Endothelial cell of coronary artery (primary cell): Measurements from ENCODE around the gene MIB2. TPM values are rescaled to one million over a fixed set of nuclear protein-coding genes. Genes with fewer than 3 reads are reported as not detected.

Experiments used
- total RNA-seq: library from RNA; depleted of rRNA; stranded (reverse); fragments of >200 nt; gene quantifications from 2 replicates; pipeline ENCODE4 v1.2.3, GENCODE V29; 2014

MIB2 gene
- 36.3 and 77.5 TPM in 2 replicates for total RNA-seq

DNA sequence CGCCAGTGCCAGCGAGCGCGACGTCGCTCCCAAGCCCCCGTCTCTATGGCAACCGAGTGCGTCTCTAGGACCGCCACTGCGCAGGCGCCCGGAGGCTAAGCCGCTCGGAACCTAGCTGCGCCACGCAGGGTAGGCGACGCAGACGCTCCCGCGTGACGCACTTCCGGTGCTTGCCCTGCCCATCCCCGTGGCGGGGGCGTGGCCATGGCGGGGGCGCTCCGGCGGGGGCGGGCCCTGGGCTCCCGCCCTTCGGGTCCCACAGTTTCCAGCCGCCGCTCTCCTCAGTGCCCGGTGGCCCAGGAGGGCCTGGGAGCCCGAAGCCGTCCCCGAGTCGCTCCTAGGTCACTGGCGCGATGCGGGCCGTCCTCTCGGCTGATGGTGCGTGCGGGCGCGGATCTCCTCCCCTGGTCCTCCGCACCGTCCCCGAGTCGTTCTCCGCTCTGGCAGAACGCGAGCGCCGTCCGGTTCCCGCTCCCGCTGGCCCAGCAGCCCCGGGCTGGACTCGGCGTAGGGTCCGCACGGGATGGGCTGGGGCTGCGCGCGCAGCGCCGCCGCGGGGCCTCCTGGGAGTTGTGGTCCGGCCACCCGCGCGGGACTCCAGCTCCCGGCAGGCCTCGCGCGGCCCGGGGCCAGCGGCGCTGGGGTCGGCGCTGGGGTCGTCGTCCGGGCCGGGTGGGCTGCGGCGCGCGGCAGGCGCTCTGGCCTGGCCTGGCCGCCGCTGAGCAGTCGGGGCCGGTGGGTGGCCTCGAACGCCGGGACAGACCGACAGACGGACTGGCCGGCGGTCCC is at the start of gene MIB2:
Gene MIB2, plus strand, starts transcription at position 245 of the 789 bp plus-strand sequence. CDS start 7,953 bp downstream, outside the sequence.

DNA sequence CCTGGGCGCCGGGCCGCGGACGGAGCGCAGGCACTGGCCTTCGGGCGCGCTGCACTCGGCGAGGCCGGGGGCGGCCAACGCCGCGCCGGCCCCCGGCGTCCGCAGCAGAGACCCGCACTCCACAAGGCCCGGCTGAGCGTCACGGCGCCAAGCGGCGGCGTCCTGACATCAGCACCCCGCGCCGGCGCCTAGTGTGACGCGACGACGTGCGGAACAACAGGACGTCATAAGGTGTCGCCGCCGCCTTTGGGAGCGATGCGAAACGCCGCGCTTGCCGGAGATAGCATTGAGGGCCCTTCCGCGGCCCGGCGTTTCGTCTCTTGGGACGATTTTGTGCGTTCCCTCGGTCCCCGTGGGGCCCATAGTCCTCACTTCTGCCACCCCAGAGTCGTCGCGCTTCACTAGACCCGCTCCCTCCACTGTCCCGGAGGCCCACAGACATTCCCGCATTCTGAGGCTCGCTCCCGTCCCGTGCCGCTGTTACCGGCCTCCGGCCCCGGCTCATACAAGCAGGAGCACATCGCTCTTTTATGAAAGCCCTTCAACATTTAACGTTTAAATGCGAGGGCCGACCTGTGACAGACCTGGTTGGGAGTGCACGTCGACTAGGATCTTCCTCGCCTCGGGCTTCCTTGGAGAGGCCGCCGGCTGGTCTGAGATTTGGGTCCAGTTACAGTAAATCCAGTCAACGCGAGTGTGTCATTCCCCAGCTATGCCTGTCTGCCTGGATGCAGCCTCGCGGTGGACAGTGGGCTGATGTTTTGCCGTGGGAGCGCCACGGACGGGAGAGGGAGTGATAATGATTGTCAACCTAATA is 40.4 kb upstream of the MIB2 start, which contains the start of gene SSU72:
Gene SSU72, minus strand, starts transcription at position 143 of the 817 bp plus-strand sequence. CDS start 306 bp downstream, outside the sequence.

DNA sequence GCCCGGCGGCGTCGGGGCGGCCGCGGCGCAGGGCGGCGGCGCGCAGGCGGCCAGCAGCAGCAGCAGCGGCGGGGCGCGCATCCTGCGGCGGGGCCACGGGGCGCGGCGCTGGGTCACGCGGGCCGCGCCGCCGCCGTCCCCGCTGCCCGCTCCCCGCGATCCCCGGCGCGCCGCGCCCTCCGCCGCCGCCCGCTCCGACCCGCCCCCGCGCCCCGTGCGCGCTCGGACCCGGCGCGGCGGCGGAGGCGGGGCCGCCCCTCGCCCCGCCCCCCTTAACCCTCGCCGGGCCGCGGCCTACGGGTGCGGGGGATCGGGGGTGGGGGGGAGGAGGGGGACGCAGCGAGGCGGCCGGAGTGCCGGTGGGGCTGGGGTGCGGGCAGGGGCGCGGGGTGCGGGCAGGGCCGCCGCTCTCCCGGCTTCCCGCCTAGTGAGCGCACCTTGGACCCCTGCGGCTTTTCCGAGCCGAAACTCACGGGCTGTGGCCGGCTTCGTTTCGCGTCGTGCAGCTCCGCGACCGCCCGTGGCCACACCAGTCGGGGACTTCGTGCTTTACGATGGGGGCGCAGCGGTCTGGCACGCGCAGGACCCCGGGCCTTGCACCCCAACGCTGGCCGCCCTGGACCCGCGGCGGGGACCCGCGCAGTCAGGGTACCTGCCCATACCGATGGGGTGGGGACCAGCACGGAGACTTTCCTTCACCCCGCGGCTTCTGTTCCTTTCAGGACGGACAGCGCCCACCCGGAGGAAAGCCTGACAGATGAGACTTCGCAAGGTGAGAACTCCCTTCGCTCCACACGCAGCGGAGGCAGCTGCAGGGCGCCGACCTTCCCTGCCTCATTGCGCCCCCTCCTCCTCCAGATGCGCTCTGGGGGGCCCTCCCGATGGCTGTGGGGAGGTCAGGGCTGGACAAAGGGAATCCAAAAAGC is 15.1 kb upstream of the MIB2 start, which contains the start of gene FNDC10:
Gene FNDC10, minus strand, starts transcription at position 201 of the 926 bp plus-strand sequence. Its CDS starts 120 bp downstream, at position 81.

DNA sequence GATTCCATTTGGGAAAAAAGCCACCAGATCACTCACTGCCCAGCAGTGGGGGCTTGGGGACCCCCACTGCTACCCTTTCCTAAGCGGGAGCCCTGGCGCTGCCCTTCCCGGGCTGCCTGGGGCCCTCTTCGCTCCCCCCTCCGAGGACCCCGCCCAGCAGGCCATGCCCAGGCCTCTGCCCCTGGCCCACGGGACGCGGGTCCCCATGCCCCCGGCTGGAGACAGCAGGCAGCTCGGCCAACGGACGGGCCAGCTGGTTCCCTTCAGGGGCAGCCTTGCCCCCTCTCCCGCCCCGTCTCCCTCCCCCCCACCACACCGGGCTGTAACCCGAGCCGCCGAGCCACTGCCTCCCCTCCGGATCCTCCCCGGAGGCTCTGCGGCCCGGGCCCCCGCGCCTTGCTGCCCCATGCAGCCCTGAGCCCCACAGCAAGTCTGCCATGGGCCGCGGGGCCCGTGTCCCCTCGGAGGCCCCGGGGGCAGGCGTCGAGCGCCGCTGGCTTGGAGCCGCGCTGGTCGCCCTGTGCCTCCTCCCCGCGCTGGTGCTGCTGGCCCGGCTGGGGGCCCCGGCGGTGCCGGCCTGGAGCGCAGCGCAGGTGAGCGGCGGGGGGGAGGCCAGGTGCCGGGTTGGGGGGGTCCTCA is 16.6 kb downstream of the MIB2 start, which contains the start of gene MMP23B:
Gene MMP23B, plus strand, starts transcription at position 392 of the 639 bp plus-strand sequence. Its CDS starts 46 bp downstream, at position 438.

DNA sequence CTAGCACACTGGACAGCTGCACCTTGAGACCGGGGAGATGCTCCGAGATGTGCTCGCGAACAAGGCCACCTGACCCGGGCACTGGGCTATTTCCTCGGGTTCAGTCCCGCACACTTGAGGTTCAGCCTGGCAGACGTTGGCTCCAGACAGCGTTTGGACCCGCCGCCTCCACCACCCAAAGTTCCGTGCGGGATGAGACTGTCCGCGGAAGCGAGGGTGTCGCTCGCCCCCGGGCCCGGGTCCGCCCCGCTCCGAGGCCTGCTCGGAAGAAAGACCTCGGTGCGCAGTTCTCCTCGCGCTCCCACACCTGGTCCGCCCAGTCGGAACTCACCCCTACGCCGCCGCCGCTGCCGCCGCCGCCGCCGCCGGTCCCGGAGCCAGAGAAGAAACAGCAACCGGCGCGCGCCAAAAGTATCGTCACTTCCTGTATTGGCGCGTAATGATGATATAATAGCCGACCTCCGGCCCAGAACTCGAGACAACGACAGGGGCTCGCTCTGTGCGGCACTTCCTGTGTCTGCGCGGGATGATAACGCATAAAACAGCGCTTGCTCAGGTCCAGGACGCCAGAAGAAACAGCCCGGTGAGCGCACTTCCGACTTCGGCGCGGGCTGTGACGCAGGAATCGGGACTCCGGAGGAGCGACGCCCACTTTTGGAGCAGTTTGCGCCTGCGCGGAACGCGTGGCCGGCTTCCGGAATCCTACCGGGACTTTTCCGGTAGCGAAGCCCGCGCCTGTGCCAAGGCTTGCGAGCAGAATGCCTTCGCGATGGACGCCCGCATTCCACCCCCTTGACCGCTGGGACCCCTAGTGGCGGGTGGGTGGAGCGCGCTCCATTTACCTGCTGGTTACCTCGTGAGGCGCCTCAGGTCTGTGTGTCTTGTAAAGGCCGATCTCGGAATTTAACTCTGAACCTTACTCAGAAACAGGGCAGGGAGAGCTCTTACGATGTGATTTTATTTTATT is 43.6 kb downstream of the MIB2 start, which contains the start of gene CDK11B:
Gene CDK11B, minus strand, starts transcription at position 422 of the 967 bp plus-strand sequence. CDS start 1,519 bp downstream, outside the sequence.

Other genes with a start within 250 kb of the MIB2 start
- 91.8 and 109 TPM in 2 replicates for gene AURKAIP1, start 240.3 kb upstream of the MIB2 start, total RNA-seq
- 80.2 and 143 TPM in 2 replicates for gene CCNL2, start 216.2 kb upstream of the MIB2 start, total RNA-seq
- gene MRPL20, start 208.2 kb upstream of the MIB2 start, total RNA-seq = 103 and 128 TPM in 2 replicates
- gene ANKRD65, start 194.2 kb upstream of the MIB2 start, total RNA-seq = under 0.01 and 0.09 TPM in 2 replicates
- 4.4 and 11.1 TPM in 2 replicates for gene VWA1, start 179.8 kb upstream of the MIB2 start, total RNA-seq
- under 0.01 TPM in 1 of 2 replicates, not detected in the other for gene ATAD3C, start 165.8 kb upstream of the MIB2 start, total RNA-seq
- gene ATAD3B, start 143.7 kb upstream of the MIB2 start, total RNA-seq = 16.4 and 26.7 TPM in 2 replicates
- gene ATAD3A, start 103.3 kb upstream of the MIB2 start, total RNA-seq = 38.3 and 56.9 TPM in 2 replicates
- 2.8 and 3.1 TPM in 2 replicates for gene TMEM240, start 74.9 kb upstream of the MIB2 start, total RNA-seq
- 55.5 and 64.9 TPM in 2 replicates for gene SSU72, start 40.6 kb upstream of the MIB2 start, total RNA-seq
- gene FNDC10, start 15.4 kb upstream of the MIB2 start, total RNA-seq = 0.47 and 0.54 TPM in 2 replicates
- 1.1 and 2.8 TPM in 2 replicates for gene MMP23B, start 16.7 kb downstream of the MIB2 start, total RNA-seq
- 9.0 and 9.3 TPM in 2 replicates for gene CDK11B, start 43.5 kb downstream of the MIB2 start, total RNA-seq
- gene SLC35E2B, start 77.3 kb downstream of the MIB2 start, total RNA-seq = 21.7 and 24.3 TPM in 2 replicates
- 12.3 and 16.8 TPM in 2 replicates for gene CDK11A, start 108.9 kb downstream of the MIB2 start, total RNA-seq
- gene NADK, start 163.0 kb downstream of the MIB2 start, total RNA-seq = 37.9 and 45.6 TPM in 2 replicates